Immature natural killer cell (primary cell): ENCODE results near the gene LRCH1. TPM values are rescaled to one million over a fixed set of nuclear protein-coding genes. Genes with fewer than 3 reads are reported as not detected.
A peak's percentile ranks its signal among the peaks of the same experiment; 100 is the strongest.
"Not testable (repeated sequence)": the region's sequence is repeated elsewhere in the genome, so short reads cannot be mapped to it uniquely, and the experiment has no call there.

ENCODE experiments used
- DNase-seq, 3 donors: peaks; one replicate each; pipeline ENCODE4 v3.0.0; 2022; ENCODE audit warnings: mixed read lengths in 1 of 3
- H3K27ac Mint-ChIP-seq, 6 donors: one replicate each; pipeline ENCODE4 v1.8.0; 2020; ENCODE audit warnings: mixed read lengths in 6 of 6, mild to moderate bottlenecking in 5 of 6, inconsistent platforms in 4 of 6, moderate library complexity in 3 of 6
- H3K27me3 Mint-ChIP-seq, 3 donors: one replicate each; pipeline ENCODE4 v1.8.0; 2020 to 2021; ENCODE audit warnings: low read depth in 3 of 3, mild to moderate bottlenecking in 3 of 3, mixed read lengths in 3 of 3, moderate library complexity in 3 of 3, inconsistent platforms in 1 of 3
- H3K36me3 Mint-ChIP-seq, 3 donors: one replicate each; pipeline ENCODE4 v1.8.0; 2020; ENCODE audit warnings: mixed read lengths in 3 of 3, inconsistent platforms in 2 of 3, mild to moderate bottlenecking in 2 of 3
- H3K4me1 Mint-ChIP-seq, 2 donors: one replicate each; pipeline ENCODE4 v1.8.0; 2020; ENCODE audit warnings: inconsistent platforms in 2 of 2, mild to moderate bottlenecking in 2 of 2, mixed read lengths in 2 of 2, moderate library complexity in 1 of 2
- H3K4me3 Mint-ChIP-seq, 5 donors: one replicate each; pipeline ENCODE4 v1.8.0; 2020; ENCODE audit warnings: mild to moderate bottlenecking in 5 of 5, mixed read lengths in 5 of 5, inconsistent platforms in 3 of 5, moderate library complexity in 3 of 5
- H3K9me3 Mint-ChIP-seq, 6 donors: one replicate each; pipeline ENCODE4 v1.8.0; 2020; ENCODE audit warnings: mild to moderate bottlenecking in 6 of 6, mixed read lengths in 6 of 6, inconsistent platforms in 4 of 6, moderate library complexity in 3 of 6
- polyA plus RNA-seq, 3 donors: library from polyadenylated mRNA; unstranded; fragments of 300-500 nt; fragmentation: Illumina TruSeq; gene quantifications; one replicate each; pipeline ENCODE4 v1.2.3, GENCODE V29; 2021

The LRCH1 gene
- polyA plus RNA-seq = 1 to 10 TPM; 3.0 to 6.6 (median 5.5) TPM

DNA sequence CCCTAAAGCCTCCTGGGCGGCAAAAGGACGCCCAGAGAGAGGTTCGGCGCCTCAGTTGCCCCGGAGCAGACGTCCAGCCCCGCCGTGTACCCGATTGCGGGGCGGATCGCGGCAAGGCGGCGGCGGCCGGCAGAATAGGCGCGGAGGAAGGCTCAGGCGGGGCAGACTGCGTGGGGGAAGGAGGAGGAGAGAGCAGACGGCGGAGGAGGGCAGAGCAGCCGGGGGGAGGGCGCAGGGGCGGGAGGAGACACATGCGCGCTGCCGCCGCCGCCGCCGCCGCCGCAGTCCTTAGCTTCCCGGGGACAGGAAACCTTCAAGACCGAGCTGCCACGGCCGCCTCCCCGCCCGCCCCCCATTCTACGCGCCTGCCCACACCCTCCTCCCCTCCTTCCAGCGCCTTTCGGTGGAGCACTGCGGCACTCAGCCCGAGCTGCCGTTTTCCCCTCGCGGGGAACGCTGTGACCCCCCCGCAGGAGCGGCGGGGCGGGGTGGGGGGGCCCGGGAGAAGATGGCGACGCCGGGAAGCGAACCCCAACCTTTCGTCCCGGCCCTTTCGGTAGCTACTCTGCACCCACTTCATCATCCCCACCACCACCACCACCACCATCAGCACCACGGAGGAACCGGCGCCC lies at the start of gene LRCH1:
TSS of gene LRCH1 (plus strand) at position 282 of the 632 bp plus-strand sequence. CDS start at position 509, 227 bp downstream.
- Mint-ChIP-seq H3K27me3 (peaks cover 3 to 24% (median 4%) of the 10 kb centered on the region in 3 donors), H3K4me3 (peak within 1 kb of the TSS; percentile 90 to 98 (median 94)), H3K4me1 (peaks cover 45 to 53% of the 10 kb centered on the region in 2 donors), H3K36me3 (no peaks in the 10 kb centered on the region), H3K27ac (peak within 1 kb of the TSS; percentile 87 to 96 (median 92)), H3K9me3 (no peaks in the 10 kb centered on the region)
- DNase-seq = peak; percentile 80 to 84 (median 83)

DNA sequence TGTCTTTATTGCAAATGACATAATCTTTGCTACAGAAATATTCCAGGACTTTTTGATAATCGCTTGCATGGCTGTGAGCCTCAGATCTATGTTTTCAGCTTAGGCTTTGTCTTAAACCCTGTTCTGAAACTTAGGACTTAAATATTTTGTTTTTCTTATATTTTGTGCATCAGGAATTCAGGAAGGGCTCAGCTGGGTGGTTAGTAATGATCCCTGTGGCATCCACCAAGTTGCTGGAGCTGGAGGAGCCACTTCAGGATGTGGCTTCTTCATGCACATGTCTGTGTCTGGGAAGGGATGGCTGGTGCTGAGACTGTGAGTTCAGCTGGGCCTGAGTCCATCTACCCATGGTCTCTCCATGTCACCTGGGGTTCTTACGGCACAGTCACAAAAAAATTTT lies 48.9 kb upstream of the LRCH1 start:
- Mint-ChIP-seq H3K36me3 (no peaks in the 10 kb centered on the region), H3K4me3 (no peak overlapping the region), H3K27ac (no peak overlapping the region), H3K4me1 (no peaks in the 10 kb centered on the region), H3K27me3 (peaks cover 3 to 15% (median 3%) of the 10 kb centered on the region in 3 donors), H3K9me3 (no peaks in the 10 kb centered on the region)
- DNase-seq = no peak

GRCh38 chr13:46507981-46508380 lies 45.0 kb upstream of the LRCH1 start:
- Mint-ChIP-seq H3K9me3 (no peaks in the 10 kb centered on the region), H3K36me3 (no peaks in the 10 kb centered on the region), H3K4me3 (no peak overlapping the region), H3K27me3 (peaks cover 0 to 18% (median 9%) of the 10 kb centered on the region in 3 donors), H3K27ac (no peak overlapping the region), H3K4me1 (no peaks in the 10 kb centered on the region)
- no peak for DNase-seq

DNA sequence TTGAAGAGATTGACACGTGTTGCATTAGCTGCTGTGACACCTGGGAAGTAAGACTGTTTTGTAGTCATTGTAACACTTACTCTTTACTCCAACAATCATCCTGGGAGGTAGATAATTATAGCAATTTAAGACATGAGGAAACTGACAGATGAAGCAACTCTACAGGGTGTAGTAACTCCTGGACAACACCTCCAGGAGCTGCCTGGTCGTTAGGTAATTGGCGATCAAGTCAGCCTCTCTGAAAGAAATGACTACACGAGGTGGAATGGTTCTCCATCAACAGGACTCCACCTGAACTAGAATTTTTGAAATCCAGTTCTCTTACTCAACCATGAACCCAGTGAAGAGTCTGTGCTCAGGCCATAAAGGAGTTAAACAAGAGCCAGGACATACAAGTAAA lies 43.0 kb upstream of the LRCH1 start:
- no peak overlapping the region for H3K4me3 Mint-ChIP-seq
- H3K36me3 Mint-ChIP-seq = no peaks in the 10 kb centered on the region
- no peaks in the 10 kb centered on the region for H3K4me1 Mint-ChIP-seq
- no peaks in the 10 kb centered on the region for H3K9me3 Mint-ChIP-seq
- H3K27ac Mint-ChIP-seq = no peak overlapping the region
- no peak for DNase-seq
- peaks cover 0 to 20% (median 9%) of the 10 kb centered on the region in 3 donors for H3K27me3 Mint-ChIP-seq

DNA sequence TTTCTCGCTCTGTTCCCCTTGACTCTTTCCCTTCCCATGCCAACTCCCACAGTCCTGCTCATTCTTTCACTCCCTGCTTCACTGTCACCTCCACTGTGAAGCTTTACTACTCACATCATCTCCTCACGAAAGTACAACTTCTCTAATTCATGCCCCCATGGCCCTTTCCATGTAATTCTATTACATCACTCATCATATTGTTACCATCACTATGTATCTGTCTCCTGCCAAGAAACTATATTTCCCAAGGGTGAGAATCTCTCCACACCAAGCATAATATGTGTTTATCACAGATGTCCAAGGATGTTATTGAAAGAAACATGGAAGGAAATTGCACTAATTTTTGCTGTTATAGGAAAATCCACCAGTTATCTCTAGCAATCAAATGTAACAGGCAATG lies 37.2 kb upstream of the LRCH1 start:
- no peak overlapping the region for H3K4me3 Mint-ChIP-seq
- H3K4me1 Mint-ChIP-seq = no peaks in the 10 kb centered on the region
- peaks cover 1 to 9% (median 2%) of the 10 kb centered on the region in 3 donors for H3K27me3 Mint-ChIP-seq
- no peaks in the 10 kb centered on the region for H3K36me3 Mint-ChIP-seq
- peaks cover 0 to 2% (median 0%) of the 10 kb centered on the region in 6 donors for H3K9me3 Mint-ChIP-seq
- DNase-seq = no peak
- H3K27ac Mint-ChIP-seq = no peak overlapping the region

DNA sequence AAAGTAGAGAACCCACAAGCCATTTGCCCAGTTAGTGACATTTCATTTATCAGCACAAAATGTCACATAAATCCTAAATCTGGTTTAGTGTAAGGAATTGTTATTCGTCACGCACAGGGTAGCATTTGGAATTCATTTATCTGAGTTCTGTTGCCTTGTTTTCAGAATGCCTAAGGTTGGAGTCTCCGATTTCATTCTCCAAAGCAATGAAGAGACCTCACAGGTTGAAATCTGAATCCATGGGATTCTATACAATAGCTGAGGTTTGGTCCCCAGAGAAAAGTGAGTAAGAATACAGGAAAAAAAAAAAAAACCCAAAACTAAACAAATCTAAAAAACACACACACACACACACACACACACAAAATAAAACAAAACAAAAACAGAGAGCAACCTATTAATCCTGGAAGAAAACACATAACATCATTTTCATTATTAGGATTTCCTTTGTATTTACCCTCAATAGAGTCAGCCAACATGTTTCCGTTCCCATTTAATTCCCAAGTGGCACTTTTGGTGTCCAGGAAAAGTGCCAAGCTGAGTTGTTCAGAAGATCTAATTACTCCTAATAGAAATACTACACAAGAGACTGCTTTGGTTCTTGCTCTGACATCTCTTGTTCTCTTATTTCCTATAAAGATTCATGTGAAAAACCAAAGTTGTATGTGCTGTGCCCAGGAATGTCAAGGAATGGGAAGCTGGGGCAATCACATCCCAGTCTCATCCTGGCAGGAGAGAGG lies 36.2 kb upstream of the LRCH1 start:
- no peaks in the 10 kb centered on the region for H3K4me1 Mint-ChIP-seq

DNA sequence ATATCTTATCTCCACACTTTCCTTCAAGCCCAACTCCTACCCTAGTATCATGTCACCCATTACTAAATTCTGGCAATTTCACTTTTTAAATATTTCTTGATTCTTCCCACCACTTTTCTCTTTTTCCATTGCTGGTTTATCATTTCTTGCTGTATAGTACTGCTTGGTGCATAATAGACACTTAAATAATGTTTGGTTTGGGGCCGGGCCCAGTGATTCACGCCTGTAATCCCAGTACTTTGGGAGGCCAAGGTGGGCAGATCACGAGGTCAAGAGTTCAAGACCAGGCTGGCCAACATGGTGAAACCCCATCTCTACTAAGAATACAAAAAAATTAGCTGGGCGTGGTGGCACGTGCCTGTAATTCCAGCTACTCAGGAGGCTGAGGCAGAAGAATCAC lies 35.2 kb upstream of the LRCH1 start:
- not testable (repeated sequence) for H3K27ac Mint-ChIP-seq, DNase-seq, H3K36me3 Mint-ChIP-seq, H3K4me1 Mint-ChIP-seq, H3K9me3 Mint-ChIP-seq, H3K4me3 Mint-ChIP-seq
- peaks cover 2 to 11% (median 4%) of the 10 kb centered on the region in 3 donors for H3K27me3 Mint-ChIP-seq

More for the DNA sequence above, 36.2 kb upstream of the LRCH1 start:
- H3K4me3 Mint-ChIP-seq = no peak overlapping the region
- H3K27me3 Mint-ChIP-seq = peaks cover 2 to 9% (median 4%) of the 10 kb centered on the region in 3 donors
- no peaks in the 10 kb centered on the region for H3K36me3 Mint-ChIP-seq
- no peak for DNase-seq
- no peak overlapping the region for H3K27ac Mint-ChIP-seq
- peaks cover 0 to 2% (median 0%) of the 10 kb centered on the region in 6 donors for H3K9me3 Mint-ChIP-seq

DNA sequence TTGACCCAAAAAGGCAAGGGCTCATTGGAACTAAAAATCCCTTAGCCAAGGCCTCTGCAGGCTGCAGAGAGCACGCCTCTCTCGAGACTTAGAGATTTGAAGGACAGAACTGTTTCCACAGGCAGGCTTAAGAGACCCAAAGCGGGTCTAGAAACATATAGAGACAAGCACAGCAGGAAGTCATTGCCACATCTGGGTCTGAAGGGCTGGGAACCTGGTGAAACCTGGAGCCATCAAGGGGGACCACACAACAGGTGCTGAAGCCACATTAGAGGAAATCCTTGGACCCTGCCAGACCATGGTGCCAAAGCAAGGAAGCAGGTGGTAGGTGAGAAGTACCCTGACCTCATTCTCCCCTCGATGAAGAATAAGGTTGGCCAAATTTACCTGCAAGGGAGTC lies 33.8 kb upstream of the LRCH1 start:
- DNase-seq = no peak
- H3K27ac Mint-ChIP-seq = no peak overlapping the region
- peaks cover 0 to 2% (median 0%) of the 10 kb centered on the region in 6 donors for H3K9me3 Mint-ChIP-seq
- H3K36me3 Mint-ChIP-seq = no peaks in the 10 kb centered on the region
- H3K4me1 Mint-ChIP-seq = no peaks in the 10 kb centered on the region
- H3K27me3 Mint-ChIP-seq = peaks cover 2 to 10% (median 4%) of the 10 kb centered on the region in 3 donors
- no peak overlapping the region for H3K4me3 Mint-ChIP-seq

GRCh38 chr13:46520166-46520565 lies 32.8 kb upstream of the LRCH1 start:
- no peaks in the 10 kb centered on the region for H3K36me3 Mint-ChIP-seq
- DNase-seq = no peak
- no peak overlapping the region for H3K27ac Mint-ChIP-seq
- H3K4me1 Mint-ChIP-seq = no peaks in the 10 kb centered on the region
- H3K4me3 Mint-ChIP-seq = no peak overlapping the region
- H3K27me3 Mint-ChIP-seq = peaks cover 2 to 12% (median 4%) of the 10 kb centered on the region in 3 donors
- peaks cover 0 to 2% (median 0%) of the 10 kb centered on the region in 6 donors for H3K9me3 Mint-ChIP-seq

GRCh38 chr13:46521486-46521885 lies 31.5 kb upstream of the LRCH1 start:
- no peaks in the 10 kb centered on the region for H3K4me1 Mint-ChIP-seq
- H3K9me3 Mint-ChIP-seq = peaks cover 0 to 2% (median 0%) of the 10 kb centered on the region in 6 donors
- DNase-seq = no peak
- peaks cover 0 to 14% (median 4%) of the 10 kb centered on the region in 3 donors for H3K27me3 Mint-ChIP-seq
- no peak overlapping the region for H3K27ac Mint-ChIP-seq
- no peaks in the 10 kb centered on the region for H3K36me3 Mint-ChIP-seq
- H3K4me3 Mint-ChIP-seq = no peak overlapping the region

- Mint-ChIP-seq H3K27ac (no peak overlapping the region), H3K4me1 (no peaks in the 10 kb centered on the region), H3K36me3 (no peaks in the 10 kb centered on the region), H3K4me3 (no peak overlapping the region), H3K27me3 (peaks cover 0 to 14% (median 2%) of the 10 kb centered on the region in 3 donors), H3K9me3 (peaks cover 0 to 2% (median 0%) of the 10 kb centered on the region in 6 donors)
- no peak for DNase-seq
Observed at GRCh38 chr13:46521921-46522747, 30.8 kb upstream of the LRCH1 start.

GRCh38 chr13:46522748-46523030 lies 30.3 kb upstream of the LRCH1 start:
- H3K27ac Mint-ChIP-seq = no peak overlapping the region
- H3K9me3 Mint-ChIP-seq = peaks cover 0 to 2% (median 0%) of the 10 kb centered on the region in 6 donors
- H3K4me3 Mint-ChIP-seq = no peak overlapping the region
- H3K36me3 Mint-ChIP-seq = no peaks in the 10 kb centered on the region
- peaks cover 0 to 9% (median 2%) of the 10 kb centered on the region in 3 donors for H3K27me3 Mint-ChIP-seq
- no peaks in the 10 kb centered on the region for H3K4me1 Mint-ChIP-seq
- no peak for DNase-seq

- Mint-ChIP-seq H3K27ac (no peak overlapping the region), H3K36me3 (no peaks in the 10 kb centered on the region), H3K9me3 (no peaks in the 10 kb centered on the region), H3K4me3 (no peak overlapping the region), H3K4me1 (no peaks in the 10 kb centered on the region), H3K27me3 (peaks cover 0 to 6% (median 2%) of the 10 kb centered on the region in 3 donors)
- DNase-seq = no peak
Observed at GRCh38 chr13:46523972-46524752, 28.8 kb upstream of the LRCH1 start.
